Testis (tissue), 2 donors: ENCODE results near the gene GGTLC1.
"Not testable (repeated sequence)": the region's sequence is repeated elsewhere in the genome, so short reads cannot be mapped to it uniquely, and the experiment has no call there.

Source experiments
- CTCF ChIP-seq, 3 experiments: fragments of 450-650 bp in 2 of 3; fragments of 200-600 bp in 1 of 3; sonication (generic) in 1 of 3; IDR thresholded peaks; one replicate each; pipeline ENCODE4 v1.5.1; 2016 to 2019; ENCODE audit warnings: antibody characterized with exemption in 3 of 3, mild to moderate bottlenecking in 2 of 3, moderate library complexity in 1 of 3
- POLR2A ChIP-seq: fragments of 450-650 bp; IDR thresholded peaks from one replicate; pipeline ENCODE4 v1.6.1; 2017; ENCODE audit warnings: antibody characterized with exemption, mild to moderate bottlenecking, moderate library complexity

DNA sequence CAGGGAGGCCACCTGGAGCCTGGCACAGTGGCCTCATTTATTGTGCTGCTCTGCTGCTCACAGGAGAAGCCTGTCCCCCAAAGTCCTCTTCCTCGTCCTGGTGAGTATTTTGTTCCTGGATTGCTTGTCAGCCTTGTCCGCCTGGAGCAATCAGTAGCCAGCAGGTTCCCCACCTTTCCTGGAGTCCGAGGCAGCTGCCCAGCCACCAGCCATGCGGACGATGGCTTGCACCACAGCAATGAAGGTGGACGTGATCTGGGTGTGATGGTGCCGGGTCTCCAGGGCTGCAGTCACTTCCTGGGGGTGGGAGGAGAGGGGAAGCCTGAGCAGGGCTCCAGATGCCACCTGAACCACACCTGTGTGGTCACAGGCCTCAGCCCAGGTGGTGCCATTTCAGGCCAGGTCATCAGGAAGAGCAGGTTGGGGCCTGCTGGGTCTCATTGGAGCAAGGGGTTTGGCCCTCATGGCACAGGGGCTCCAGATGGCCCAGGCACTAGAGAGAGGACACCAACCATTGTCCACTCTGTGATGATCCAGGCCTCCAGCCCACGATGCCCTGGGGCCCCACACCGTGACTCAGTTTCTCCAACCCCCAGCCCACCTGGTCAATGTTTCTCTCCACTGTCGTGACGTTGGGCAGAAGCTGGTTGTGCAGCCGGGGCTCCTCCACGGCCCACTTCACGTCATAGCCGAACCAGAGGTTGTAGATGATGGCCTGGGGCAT is 3.4 kb downstream of the GGTLC1 start:
- not testable (repeated sequence) for TF ChIP-seq POLR2A; CTCF (IDR thresholded peaks at IDR 0.05)
